ENCODE measurements around the gene SLC34A2.

Gene SLC34A2

DNA sequence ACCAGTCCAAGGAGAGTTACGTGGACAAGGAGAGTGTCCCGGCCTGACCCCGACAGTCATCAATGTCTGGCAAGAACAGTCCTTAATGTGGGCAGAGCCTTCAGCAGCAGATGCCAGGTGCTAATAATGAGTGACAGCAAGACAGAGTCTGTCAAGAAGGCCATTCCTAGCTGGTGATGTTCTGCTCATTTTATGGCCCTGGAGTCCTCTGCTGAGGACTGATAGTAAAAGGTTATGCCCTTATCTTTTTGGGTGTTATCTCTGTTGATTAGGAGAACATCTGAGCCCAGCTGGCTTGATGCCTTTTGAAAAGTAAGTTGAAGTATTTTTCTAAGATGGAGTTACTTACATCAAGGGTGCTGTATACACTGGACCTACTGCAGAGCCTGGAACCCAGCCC, 67.3 kb downstream of the SLC34A2 start:
- H3K4me3 Mint-ChIP-seq, result no peak overlapping the region
- H3K9me3 Mint-ChIP-seq, result no peaks in the 10 kb centered on the region
- H3K36me3 Mint-ChIP-seq (ENCODE audit: low read depth), result no peaks in the 10 kb centered on the region
- no peaks in the 10 kb centered on the region for H3K4me1 Mint-ChIP-seq (ENCODE audit: low read depth)
- H3K27ac Mint-ChIP-seq, result no peak overlapping the region
- no peaks in the 10 kb centered on the region for H3K27me3 Mint-ChIP-seq
- intact Hi-C loops (cut with micrococcal nuclease), result no loop called here

DNA sequence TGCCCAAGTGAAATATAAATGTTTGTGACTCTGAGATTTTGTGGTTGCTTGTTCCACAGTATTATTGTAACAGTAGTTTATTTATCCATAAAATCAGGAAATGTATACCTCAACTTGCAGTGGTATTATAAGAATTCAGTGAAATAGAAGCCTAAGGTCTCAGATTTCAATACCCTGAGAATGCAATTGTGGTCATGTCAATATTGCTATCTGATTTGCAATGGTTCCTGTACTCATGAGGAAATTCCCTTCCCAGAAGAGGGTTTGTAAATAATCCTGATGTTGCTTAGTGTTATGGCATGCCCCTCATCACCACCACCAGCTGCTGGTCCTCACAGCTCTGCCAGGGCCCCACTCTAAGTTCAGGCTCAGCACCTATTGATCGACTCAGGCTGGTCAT, 67.8 kb downstream of the SLC34A2 start:
- Mint-ChIP-seq H3K27ac (no peak overlapping the region), H3K4me1 (ENCODE audit: low read depth) (no peaks in the 10 kb centered on the region), H3K4me3 (no peak overlapping the region), H3K27me3 (no peaks in the 10 kb centered on the region), H3K9me3 (no peaks in the 10 kb centered on the region), H3K36me3 (ENCODE audit: low read depth) (no peaks in the 10 kb centered on the region)
- intact Hi-C loops (cut with micrococcal nuclease), result no loop called here

DNA sequence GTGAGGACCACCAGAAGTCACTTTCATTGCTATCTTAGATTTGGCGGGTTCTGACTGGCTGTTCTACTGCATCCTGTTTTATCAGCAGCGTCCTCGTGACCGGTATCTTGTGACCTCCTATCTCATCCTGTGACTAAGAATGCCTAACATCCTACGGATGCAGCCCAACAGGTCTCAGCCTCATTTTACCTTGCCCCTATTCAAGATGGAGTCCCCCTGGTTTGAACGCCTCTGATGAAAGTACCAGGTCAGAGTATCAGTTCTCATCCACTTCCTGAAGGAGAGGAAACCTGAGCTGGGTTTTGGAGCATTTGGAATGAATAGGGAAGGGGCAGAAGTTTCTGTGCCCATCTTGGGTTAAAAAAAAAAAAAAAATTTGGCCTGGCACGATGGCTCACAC, 70.2 kb downstream of the SLC34A2 start:
- Mint-ChIP-seq H3K4me1 (ENCODE audit: low read depth) (no peaks in the 10 kb centered on the region), H3K27ac (no peak overlapping the region), H3K27me3 (no peaks in the 10 kb centered on the region), H3K9me3 (no peaks in the 10 kb centered on the region), H3K4me3 (no peak overlapping the region), H3K36me3 (ENCODE audit: low read depth) (no peaks in the 10 kb centered on the region)
- intact Hi-C loops (cut with micrococcal nuclease), result no loop called here

DNA sequence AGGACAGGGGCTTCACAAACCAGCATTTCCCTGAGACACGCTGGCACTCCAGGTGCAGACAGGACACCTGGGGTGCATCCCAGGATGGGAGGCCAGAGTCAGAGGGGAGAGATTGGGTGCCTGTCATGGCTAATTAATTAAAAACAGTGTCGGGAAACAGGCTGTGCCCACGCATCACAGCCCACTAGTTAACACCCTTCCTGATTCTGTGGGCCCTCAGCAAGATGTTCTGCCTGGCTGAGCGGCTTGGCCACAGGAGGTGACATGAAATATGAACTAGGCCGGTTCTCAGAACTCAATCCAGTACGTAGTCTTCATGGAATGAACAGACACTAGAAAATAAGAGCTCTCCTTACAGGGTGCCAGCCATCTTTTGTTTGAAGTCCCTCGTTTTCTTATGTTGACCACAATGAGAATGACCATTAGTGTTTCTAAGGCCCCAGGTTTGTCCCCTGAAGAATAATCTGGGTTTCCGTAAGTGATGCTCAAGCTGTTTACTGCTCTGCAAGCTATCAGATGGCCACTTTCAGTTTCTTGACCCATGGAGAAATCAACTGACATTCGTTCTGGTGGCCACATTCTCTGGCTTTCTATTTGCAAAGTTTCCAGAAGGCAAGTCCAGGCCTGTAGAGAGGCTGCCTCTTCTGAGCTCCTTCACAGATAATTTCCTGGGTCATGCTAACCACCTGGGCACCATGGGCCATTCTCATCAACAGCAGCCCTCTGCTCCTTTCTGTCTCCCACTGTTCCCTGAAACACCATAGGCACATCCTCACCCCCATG, 72.3 kb downstream of the SLC34A2 start:
- intact Hi-C loops (cut with micrococcal nuclease), result no loop called here
- peaks cover 2% of the 10 kb centered on the region for H3K27me3 Mint-ChIP-seq
- H3K9me3 Mint-ChIP-seq, result no peaks in the 10 kb centered on the region
- no peaks in the 10 kb centered on the region for H3K36me3 Mint-ChIP-seq (ENCODE audit: low read depth)
- H3K4me1 Mint-ChIP-seq (ENCODE audit: low read depth), result no peaks in the 10 kb centered on the region
- H3K27ac Mint-ChIP-seq, result no peak overlapping the region
- no peak overlapping the region for H3K4me3 Mint-ChIP-seq

Measured in dendritic cell treated with granulocyte-macrophage colony-stimulating factor and Interleukin-4, amounts not matched to agents 40 ng/mL and 50 ng/mL, for 4 days (primary cell).